GM12892 (cell line): ENCODE results near the gene GBA3.

Experiments used
- POLR2A ChIP-seq: IDR thresholded peaks from 2 replicates; pipeline ENCODE4 v1.6.1; 2011; ENCODE audit warnings: low read depth, low read length, control low read depth
- POLR2AphosphoS5 ChIP-seq: IDR thresholded peaks from 2 replicates; pipeline ENCODE4 v1.6.1; 2011; ENCODE audit warnings: low read depth, low read length, control low read depth
- TAF1 ChIP-seq: IDR thresholded peaks from 2 replicates; pipeline ENCODE4 v1.6.1; 2011; ENCODE audit warnings: low read depth, mild to moderate bottlenecking, control low read depth, low read length, borderline replicate concordance

DNA sequence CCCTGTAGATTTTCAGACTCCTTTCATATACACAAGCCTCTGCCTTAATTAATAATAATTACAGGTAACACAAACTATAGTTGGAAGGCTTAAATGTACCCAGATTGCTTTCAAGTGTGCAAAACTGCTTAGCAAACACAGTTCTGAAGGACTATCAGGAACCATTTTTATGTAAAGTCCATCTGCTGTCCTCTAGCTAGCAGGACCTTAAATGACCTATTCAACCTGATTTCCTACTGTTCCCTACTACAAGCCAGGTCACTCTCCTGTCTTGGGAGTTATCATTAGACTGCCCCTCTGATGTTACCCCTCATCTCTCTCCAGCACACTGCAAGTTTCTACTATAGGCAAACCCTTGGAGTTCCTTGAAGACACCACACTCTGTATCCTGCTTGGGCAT, 157.3 kb downstream of the GBA3 start:
- TF ChIP-seq POLR2A: no peak
- no peak for TF ChIP-seq POLR2AphosphoS5
- TF ChIP-seq TAF1: no peak
